Thymus (tissue), 11 donors: ENCODE measurements around the gene SLC25A13. TPM values are rescaled to one million over a fixed set of nuclear protein-coding genes. Genes with fewer than 3 reads are reported as not detected.

Source experiments
- DNase-seq, 9 donors: peaks; one replicate each; pipeline ENCODE4 v3.0.0-alpha.2; 2013; ENCODE audit warnings: low spot score in 9 of 9, low read depth in 6 of 9, missing footprints in 1 of 9
- H3K27ac ChIP-seq, 2 donors: one replicate each; pipeline ENCODE4 v1.5.1; 2013; ENCODE audit warnings: control low read depth in 1 of 2, low read depth in 1 of 2, low read length in 1 of 2, mild to moderate bottlenecking in 1 of 2, moderate library complexity in 1 of 2
- H3K27me3 ChIP-seq, 2 donors: one replicate each; pipeline ENCODE4 v1.5.1; 2013; ENCODE audit warnings: low read length in 1 of 2; ENCODE audit not compliant: control insufficient read depth in 2 of 2, insufficient read depth in 1 of 2
- H3K36me3 ChIP-seq, 2 donors: one replicate each; pipeline ENCODE4 v1.5.1; 2013; ENCODE audit warnings: low read length in 1 of 2, mild to moderate bottlenecking in 1 of 2, moderate library complexity in 1 of 2; ENCODE audit not compliant: control insufficient read depth in 2 of 2, insufficient read depth in 2 of 2
- H3K4me1 ChIP-seq, 2 donors: one replicate each; pipeline ENCODE4 v1.5.1; 2013; ENCODE audit warnings: low read length in 2 of 2; ENCODE audit not compliant: control insufficient read depth in 2 of 2, insufficient read depth in 2 of 2
- H3K4me3 ChIP-seq, 2 donors: one replicate each; pipeline ENCODE4 v1.5.1; 2013; ENCODE audit warnings: low read length in 2 of 2, control low read depth in 1 of 2, mild to moderate bottlenecking in 1 of 2
- H3K9me3 ChIP-seq, 2 donors: one replicate each; pipeline ENCODE4 v1.5.1; 2013; ENCODE audit warnings: low read length in 1 of 2, mild to moderate bottlenecking in 1 of 2; ENCODE audit not compliant: control insufficient read depth in 2 of 2, insufficient read depth in 1 of 2
- WGBS: extraction: QIAGEN DNeasy Blood & Tissue Kit; methylation state at CpG from one replicate; pipeline ENCODE4 v1.1.7; 2013; 5-methylcytosine and 5-hydroxymethylcytosine counted together
- polyA plus RNA-seq: library from polyadenylated mRNA; stranded (reverse); fragments of 200-250 nt; gene quantifications from one replicate; pipeline ENCODE4 v1.2.3, GENCODE V29; 2013
- total RNA-seq: library from RNA; stranded (reverse); fragments of 120-200 nt; gene quantifications from one replicate; pipeline ENCODE4 v1.2.4, GENCODE V29; 2013
- donor health status: healthy.

The SLC25A13 gene
- total and polyA plus RNA-seq, 2 donors: 9.7 to 10.9 TPM

DNA sequence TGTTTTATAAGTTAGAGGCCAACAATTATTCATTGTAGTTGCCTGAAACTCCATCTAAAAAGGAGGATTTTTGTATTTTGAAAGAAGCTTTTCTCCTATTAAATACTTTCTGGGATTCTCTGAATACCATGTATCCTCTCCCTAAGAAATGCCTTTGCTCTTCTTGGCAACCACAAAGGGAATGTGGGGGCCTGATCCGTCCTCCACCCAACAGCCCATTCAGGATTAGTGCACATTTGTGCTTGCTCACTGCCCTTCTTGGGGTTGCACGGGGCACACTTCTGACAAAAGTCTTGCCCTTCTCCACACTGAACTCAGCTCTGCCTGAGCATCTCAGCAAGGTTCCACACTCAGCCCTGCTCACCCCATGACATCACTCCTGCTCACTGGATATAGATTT lies 194.2 kb downstream of the SLC25A13 start:
- Histone ChIP-seq H3K9me3 (no peaks in the 10 kb centered on the region), H3K4me3 (no peak overlapping the region), H3K27ac (no peak overlapping the region), H3K4me1 (no peaks in the 10 kb centered on the region), H3K27me3 (no peaks in the 10 kb centered on the region), H3K36me3 (no peaks in the 10 kb centered on the region)
- DNase-seq: no peak
- WGBS: over 99% methylated on average over 2 of the region's 2 CpGs

DNA sequence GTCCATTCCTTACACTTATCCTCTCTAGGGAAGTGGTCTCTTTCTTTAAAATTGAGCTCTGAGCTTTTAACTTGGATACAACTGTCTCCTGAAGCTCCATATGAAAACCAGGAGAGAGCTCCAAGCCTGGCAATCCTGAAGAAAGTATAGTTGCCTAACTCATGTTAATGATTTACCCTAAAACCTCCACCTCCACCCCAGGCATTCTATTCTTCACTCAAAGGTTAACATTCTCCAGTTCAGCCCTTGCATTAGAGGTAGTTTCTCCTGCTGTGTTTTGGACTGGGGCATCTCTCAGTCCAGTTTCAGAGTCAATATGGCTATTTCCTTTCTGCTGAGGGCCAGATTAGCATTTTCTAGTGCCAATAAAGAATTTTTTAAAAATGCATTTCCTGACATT lies 195.5 kb downstream of the SLC25A13 start:
- no peaks in the 10 kb centered on the region for H3K27me3 ChIP-seq
- no peak overlapping the region for H3K27ac ChIP-seq
- H3K9me3 ChIP-seq: no peaks in the 10 kb centered on the region
- no peaks in the 10 kb centered on the region for H3K36me3 ChIP-seq
- H3K4me1 ChIP-seq: no peaks in the 10 kb centered on the region
- H3K4me3 ChIP-seq: no peak overlapping the region
- DNase-seq: no peak

GRCh38 chr7:96122746-96123145 lies 199.2 kb downstream of the SLC25A13 start:
- no peak for DNase-seq
- 97% methylated on average over 2 of the region's 2 CpGs for WGBS
- Histone ChIP-seq H3K9me3 (no peaks in the 10 kb centered on the region), H3K36me3 (no peaks in the 10 kb centered on the region), H3K27me3 (no peaks in the 10 kb centered on the region), H3K4me1 (no peaks in the 10 kb centered on the region), H3K27ac (no peak overlapping the region), H3K4me3 (no peak overlapping the region)

GRCh38 chr7:96121752-96122151 lies 200.1 kb downstream of the SLC25A13 start:
- Histone ChIP-seq H3K36me3 (no peaks in the 10 kb centered on the region), H3K27ac (no peak overlapping the region), H3K4me1 (no peaks in the 10 kb centered on the region), H3K4me3 (no peak overlapping the region), H3K27me3 (no peaks in the 10 kb centered on the region), H3K9me3 (no peaks in the 10 kb centered on the region)
- no peak for DNase-seq
- WGBS: 97% methylated on average over 6 of the region's 6 CpGs

- no peaks in the 10 kb centered on the region for H3K36me3 ChIP-seq
- H3K27ac ChIP-seq: no peak overlapping the region
- 94% methylated on average over 2 of the region's 2 CpGs for WGBS
- H3K4me3 ChIP-seq: no peak overlapping the region
- no peak for DNase-seq
- H3K27me3 ChIP-seq: no peaks in the 10 kb centered on the region
- H3K4me1 ChIP-seq: no peaks in the 10 kb centered on the region
- no peaks in the 10 kb centered on the region for H3K9me3 ChIP-seq
These were observed 201.3 kb downstream of the SLC25A13 start for GRCh38 chr7:96120445-96121225.

GRCh38 chr7:96118449-96119001 lies 203.4 kb downstream of the SLC25A13 start:
- no peak overlapping the region for H3K27ac ChIP-seq
- WGBS: 93% methylated on average over 13 of the region's 13 CpGs
- H3K9me3 ChIP-seq: no peaks in the 10 kb centered on the region
- no peak overlapping the region for H3K4me3 ChIP-seq
- no peak for DNase-seq
- H3K4me1 ChIP-seq: no peaks in the 10 kb centered on the region
- no peaks in the 10 kb centered on the region for H3K36me3 ChIP-seq
- H3K27me3 ChIP-seq: no peaks in the 10 kb centered on the region

- no peaks in the 10 kb centered on the region for H3K9me3 ChIP-seq
- WGBS: 95% methylated on average over 7 of the region's 7 CpGs
- no peak overlapping the region for H3K27ac ChIP-seq
- no peak overlapping the region for H3K4me3 ChIP-seq
- H3K27me3 ChIP-seq: no peaks in the 10 kb centered on the region
- no peaks in the 10 kb centered on the region for H3K36me3 ChIP-seq
- no peaks in the 10 kb centered on the region for H3K4me1 ChIP-seq
- DNase-seq: no peak
These were observed 205.7 kb downstream of the SLC25A13 start for GRCh38 chr7:96116173-96116572.

DNA sequence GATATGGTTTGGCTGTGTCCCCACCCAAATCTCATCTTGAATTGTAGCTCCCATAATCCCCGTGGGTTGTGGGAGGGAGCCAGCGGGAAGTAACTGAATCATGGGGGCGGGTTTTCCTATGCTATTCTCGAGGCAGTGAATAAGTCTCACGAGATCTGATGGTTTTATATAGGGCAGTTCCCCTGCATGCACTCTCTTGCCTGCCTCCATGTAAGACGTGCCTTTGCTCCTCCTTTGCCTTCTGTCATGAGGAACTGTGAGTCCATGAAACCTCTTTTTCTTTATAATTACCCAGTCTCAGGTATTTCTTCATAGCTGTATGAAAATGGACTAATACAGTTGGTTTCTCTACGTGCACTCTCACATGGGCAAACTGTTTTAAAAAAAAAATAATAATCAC lies 207.7 kb downstream of the SLC25A13 start:
- Histone ChIP-seq H3K9me3 (no peaks in the 10 kb centered on the region), H3K36me3 (no peaks in the 10 kb centered on the region), H3K4me1 (no peaks in the 10 kb centered on the region), H3K27ac (no peak overlapping the region), H3K4me3 (no peak overlapping the region), H3K27me3 (no peaks in the 10 kb centered on the region)
- no peak for DNase-seq
- 95% methylated on average over 7 of the region's 7 CpGs for WGBS

GRCh38 chr7:96111405-96111804 lies 210.5 kb downstream of the SLC25A13 start:
- H3K4me3 ChIP-seq: no peak overlapping the region
- no peak for DNase-seq
- H3K4me1 ChIP-seq: no peaks in the 10 kb centered on the region
- no peaks in the 10 kb centered on the region for H3K9me3 ChIP-seq
- H3K27me3 ChIP-seq: no peaks in the 10 kb centered on the region
- H3K27ac ChIP-seq: no peak overlapping the region
- no peaks in the 10 kb centered on the region for H3K36me3 ChIP-seq
